8988T (cell line): ENCODE data around the gene GFY.

Experiments
- DNase-seq: peaks from one replicate; pipeline ENCODE4 v3.0.0; 2011

GFY gene

DNA sequence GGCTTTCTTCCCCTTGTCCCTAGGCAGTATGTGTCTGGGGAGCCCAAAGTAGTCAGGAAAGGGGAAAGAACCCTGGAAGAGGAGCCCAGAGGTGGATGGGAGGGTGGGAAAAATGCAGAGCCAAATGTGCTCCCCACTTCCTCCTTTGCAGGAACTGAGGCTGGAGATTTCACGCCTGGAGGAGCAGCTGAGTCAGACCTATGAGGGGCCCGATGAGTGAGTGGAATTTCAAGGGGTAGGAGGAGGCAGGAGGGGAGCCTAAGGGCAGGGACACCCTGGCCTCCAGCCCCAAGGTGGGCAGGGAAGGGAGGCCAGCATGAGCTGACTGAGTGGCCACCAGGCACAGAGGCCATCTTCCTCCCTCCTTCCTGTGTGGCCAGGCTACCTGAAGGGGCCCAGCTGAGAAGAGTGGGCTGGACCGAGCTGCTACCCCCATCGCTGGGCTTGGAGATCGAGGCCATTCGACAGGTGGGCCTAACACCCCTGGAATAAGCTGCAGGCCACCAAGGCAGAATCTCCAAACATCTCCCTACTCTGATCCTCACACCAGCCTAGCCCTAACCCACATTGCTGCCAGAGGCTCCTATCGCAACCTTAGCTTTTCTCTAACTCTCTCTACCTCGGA lies 16.3 kb upstream of the GFY start:
- DNase-seq, result no peak

DNA sequence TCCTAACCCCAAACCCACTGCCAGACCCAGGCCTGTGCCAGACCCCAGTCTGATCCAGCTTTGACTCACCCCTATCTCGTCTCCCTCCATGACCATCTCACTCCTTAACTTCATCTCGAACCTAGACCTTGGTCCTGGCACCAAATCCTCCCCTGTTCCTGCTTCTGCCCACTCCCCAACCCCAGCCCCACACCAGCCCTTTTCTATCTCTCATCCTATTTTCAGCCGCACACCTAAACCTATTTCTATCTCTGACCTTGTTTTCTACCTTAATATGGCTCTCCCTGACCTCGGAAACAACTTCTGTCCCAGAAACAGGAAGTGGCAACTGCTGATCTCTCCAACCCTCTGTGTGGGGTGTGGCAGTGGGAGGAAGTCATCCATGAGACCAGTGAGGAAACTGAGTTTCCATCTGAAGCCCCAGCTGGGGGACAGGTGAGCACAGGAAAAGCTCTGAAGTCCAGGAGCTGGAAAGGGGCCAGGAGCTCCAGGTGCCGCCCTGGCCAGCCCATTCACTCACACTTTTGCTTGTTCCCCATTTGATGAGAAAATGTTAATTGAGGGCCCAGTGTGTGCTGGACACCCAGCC lies 15.7 kb upstream of the GFY start:
- DNase-seq, result no peak

GRCh38 chr19:49411681-49412326 lies 13.4 kb upstream of the GFY start:
- DNase-seq, result no peak

DNA sequence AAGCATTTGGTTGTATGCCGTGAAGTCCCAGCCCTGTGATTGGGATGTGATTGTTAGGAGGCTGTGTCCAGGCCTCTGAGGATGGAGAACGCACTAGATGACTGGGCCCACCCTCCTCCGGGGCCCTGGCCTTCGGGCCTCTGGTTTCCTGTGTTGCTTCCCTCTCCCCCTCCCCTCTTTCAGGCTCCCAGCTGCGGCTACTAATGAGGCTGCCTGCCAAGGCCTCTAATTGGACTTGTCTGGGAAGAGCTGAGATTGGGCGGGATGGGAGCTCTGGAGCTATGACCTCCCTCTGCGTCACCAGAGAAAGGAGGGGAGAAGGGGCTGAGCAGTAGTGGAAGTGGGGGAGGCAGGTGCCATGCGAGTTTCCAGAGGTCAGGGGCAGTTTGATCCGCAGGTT lies 11.8 kb upstream of the GFY start:
- DNase-seq, result no peak

- DNase-seq, result no peak
Measured at GRCh38 chr19:49414256-49414655, 10.9 kb upstream of the GFY start.

DNA sequence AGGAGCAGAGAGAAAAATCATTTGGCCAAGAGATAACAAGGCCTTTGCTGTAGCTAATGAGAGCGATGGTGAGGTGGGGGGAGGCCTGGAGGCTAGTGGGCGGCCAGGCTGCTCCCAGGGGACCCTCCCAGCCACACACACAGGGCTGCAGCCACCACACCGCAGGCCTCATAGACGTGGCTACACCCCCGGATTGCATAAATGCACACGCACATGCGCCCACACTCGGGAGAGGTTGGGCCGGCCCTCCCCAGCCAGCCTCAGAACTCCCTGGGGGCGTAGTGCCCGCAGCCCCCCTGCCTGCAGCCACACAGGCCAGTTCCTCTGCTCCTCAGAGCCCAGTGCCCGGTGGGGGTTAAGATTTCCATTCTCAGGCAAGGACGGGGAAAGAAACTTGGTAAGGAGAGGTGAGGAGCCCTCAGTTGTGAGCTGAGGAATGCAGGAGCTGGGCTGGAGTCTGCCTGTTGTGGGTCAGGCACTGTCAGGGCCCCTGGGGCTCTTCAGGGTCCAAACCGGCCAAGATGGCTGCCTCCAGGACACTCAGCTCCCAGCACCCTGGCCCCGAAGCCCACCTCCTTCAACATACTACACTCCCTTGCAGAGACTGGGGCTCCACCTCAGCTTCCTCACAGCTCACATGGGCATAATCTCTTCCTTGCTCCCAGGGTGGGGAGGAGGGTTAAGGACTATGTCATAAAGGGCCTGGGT lies 9.9 kb upstream of the GFY start:
- DNase-seq, result no peak

DNA sequence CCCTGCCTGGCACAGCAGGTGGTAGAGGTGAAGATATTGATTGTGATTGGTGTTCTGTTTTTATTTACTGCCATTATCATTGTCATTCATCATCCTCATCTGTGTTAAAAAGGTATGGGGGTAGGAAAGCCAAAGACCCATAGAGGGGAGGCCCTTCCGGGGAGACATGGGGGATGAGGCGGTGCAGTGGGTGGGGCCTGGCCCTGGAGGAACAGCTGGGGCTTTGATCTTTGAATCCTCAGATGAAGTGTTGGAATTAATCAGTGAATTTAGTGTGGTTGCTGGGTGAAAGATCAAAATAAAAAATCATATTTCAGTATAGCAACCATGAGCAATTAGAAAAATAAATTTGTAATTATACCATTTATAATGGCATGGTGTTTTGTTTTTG lies 9.4 kb upstream of the GFY start:
- no peak for DNase-seq

DNA sequence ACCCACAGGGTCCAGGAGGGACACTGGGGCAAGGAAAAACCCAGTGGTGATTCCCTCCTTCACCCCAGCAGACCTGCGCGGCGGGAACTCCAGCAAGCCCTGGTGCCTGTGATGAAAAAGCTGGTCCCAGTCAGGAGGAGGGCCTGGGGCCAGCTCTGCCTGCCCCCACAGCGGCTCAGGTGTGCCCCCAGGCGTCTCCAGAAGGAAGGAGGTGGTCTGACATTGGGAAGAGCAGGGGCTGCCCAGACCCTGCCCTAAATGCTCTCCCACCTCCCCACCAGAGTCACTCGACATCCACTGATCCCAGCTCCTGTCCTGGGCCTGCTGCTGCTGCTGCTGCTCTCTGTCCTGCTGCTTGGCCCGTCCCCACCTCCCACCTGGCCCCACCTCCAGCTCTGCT lies 8.1 kb upstream of the GFY start:
- DNase-seq, result no peak

GRCh38 chr19:49418511-49418910 lies 6.7 kb upstream of the GFY start:
- DNase-seq, result no peak

DNA sequence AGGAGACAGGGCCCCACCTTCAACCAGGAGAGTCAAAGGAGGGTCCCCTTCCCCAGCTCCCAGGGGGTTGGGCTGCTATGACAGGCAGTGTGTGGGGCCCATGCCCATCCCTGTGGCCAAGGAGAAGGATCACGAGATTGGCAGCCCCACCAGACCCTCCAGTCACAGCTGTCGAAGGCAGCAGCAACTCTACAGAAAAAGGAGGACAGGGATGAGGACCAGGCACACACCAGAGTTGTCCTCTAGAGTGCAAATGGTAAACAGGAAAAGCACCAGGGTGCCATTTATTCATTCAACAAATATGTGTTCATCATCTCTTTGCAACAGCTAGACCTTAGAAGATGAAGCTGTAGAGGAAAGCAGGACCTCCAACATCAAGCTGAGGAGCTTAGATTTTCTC lies 6.0 kb upstream of the GFY start:
- no peak for DNase-seq

- no peak for DNase-seq
Measured at GRCh38 chr19:49420227-49420626, 5.0 kb upstream of the GFY start.

DNA sequence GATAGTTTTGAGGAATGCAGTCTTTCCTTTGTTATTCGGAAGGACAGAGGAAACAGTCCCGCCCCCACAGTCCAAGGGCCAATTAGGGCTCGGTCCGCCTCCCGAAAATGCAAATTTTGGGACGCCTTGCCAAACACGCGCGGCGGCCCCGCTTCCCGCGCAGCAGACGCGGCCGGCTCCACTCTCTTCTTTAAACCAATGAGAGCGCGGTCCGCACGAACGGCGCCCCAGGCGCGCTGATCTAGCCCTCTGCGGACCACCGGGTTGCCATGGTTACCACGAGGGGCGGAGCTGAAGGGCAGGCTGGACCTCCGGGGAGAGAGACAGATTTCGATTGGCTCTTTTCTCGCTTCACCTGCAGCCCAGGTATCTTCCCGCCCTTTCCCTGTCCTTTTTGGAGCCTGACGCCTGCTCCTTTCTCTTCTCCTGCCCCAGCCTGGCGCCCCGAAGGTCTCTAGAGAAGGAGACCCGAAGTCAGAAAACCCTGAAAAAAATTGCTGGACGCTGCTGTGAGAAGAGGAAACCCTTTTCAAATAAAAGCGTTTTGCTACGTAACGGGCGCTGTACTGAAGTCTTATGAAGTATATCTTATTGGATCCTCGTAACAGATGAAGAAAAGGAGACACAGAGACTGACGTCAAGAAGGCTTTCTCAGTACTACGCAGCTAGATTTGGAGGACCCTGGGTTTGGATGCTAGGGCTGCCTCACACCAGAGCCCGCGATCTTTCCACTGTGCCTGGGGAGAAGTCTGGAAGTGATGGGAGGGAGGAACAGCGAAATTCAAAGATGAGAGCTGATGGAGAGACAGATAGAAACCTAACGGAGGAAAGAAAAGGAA lies 3.9 kb upstream of the GFY start:
- DNase-seq, result no peak

DNA sequence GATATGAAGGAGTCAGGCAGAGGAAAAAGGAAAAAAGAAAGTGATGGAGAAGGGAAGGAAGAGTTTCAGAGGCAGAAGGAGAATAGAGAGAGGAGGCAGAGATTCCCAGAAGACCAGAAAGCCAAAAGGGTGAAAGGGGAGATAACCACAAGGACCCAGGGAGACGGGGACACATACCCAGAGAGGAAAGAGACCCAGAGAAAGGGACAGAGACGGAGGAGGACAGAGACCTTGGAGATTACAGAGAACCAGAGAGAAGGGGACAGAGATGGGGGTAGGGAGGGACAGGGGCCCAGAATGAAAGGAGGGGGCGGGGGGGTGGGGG lies 3.3 kb upstream of the GFY start:
- DNase-seq, result no peak

DNA sequence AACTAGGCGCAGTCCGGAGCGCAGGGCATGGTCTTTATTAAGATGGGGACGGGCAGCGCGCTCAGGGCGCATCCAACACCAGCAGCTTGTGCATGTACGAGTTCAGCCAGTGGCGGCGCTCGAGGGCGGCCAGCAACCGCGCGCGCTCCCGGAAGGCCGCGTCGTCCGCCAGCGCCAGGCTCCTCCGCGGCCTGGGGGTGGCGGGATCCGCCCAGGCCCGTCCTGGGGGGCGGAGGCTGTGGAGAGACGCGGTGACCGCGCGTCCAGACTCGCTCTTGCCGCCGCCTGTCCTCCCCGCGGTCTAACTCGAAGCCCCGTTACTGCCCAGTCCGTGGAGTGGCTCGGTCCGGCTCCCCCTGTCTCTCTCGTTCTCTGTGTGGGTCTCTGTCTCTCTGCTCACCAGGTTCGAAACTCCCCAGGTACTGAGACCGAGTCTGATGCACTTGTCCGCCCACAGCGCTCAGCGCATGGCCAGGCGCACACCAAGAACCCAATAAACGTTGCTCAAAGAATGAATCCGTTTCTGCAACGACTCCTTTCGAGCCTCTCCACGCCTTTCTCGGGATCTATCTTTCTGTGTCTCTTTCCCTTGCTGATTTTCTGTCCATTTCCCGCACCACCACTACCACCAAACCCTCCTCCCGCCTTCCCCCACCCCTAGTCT lies 2.6 kb upstream of the GFY start:
- DNase-seq, result no peak

DNA sequence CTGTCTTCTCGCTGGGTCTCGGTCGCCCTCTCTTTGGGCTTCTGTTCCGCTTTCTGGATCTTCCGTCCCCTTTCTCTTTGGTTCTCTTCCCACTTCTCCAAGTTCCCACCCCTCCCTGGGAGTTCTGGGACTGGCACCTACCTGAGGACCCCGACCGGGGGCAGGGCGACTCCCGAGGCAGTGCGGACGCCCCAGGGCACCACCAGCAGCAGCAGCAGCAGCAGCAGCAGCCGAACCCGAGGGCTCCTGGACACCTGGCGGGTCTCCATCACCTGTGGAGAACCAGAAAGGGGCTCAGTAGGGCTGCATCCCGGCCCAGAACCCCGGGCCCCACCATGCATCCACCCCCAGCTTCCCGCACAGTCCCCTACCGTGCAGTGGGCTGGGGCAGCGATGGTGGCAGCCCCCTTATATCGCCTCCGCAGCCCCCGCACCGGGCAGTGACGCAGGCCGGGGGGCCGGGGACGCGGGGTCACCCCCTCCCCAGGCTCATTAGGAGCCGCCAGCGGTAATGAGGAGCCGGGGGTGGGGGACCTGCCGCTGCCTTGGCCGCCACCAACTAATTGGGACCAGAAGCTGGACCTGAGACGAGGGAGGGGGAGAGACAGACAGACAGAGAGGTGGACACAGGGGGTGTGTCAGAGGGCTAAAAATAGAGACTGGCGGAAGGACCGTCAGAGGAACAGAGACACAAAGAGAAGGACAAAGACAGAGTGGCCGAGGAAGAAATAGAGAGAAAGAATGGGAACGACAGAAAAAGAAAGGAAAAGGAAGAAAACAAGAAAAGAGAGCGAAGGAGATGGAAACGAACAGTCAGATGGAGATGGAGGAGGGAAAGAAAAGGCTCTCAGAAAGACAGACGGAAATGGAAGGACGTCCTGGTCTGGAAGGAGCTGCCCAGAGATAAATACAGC lies 1.9 kb upstream of the GFY start, which contains the start of gene PTH2:
Gene PTH2 (minus strand): TSS at position 371 of the 914 bp plus-strand sequence. CDS start 102 bp downstream, at position 269.
- no peak for DNase-seq

DNA sequence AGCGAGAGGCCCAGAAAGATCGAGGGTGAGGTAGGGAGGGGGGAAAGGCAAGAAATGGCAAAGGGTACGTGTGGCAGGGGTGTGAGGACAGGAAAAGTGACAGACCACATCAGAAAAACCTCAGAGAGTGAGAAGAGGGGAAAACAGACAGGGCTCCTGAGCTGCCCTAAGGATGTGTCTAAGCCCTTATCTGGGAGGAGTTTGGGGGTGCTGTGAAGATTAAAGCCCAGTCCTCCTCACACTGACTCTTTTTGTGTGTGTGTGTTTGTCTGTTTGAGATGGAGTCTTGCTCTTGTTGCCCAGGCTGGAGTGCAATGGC lies 1.2 kb upstream of the GFY start:
- DNase-seq, result no peak

DNA sequence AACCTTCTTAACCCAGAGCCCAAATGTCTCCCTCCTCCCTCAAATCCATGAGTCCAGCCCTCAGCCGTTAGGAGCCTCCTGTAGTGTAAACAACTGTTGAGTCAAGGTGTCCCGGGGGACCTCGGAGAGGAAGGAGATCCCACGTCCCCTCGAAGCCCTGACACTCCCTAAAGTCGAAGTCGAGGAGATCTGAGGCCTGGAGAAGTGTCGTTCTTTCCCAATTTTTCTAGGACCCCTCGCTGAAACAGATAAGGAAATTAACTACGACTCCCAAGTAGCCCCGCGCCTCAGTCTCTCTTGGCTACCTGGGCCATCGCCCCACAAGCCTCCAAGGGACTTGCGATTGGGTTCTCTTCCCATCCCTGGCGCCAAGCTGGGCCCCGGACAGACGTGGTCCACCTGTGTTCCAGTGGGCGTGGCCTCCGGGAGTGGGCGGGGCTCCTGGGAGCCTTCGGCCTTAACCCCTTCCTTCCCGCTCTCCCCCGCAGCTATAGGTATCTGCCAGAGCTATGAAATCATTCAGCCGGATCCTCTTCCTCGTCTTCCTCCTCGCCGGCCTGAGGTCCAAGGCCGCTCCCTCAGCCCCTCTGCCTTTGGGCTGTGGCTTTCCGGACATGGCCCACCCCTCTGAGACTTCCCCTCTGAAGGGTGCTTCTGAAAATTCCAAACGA lies 869 bp downstream of the GFY start:
- no peak for DNase-seq

GRCh38 chr19:49427339-49427738 lies 2.2 kb downstream of the GFY start:
- DNase-seq, result no peak

- no peak for DNase-seq
Measured at GRCh38 chr19:49427855-49428546, 2.8 kb downstream of the GFY start.
